Measurements from ENCODE around the gene PPP1R27.
"Not testable (repeated sequence)": the region's sequence is repeated elsewhere in the genome, so short reads cannot be mapped to it uniquely, and the experiment has no call there.

PPP1R27 gene

GRCh38 chr17:81840826-81841778 lies 6.3 kb upstream of the PPP1R27 start:
- TF ChIP-seq CTCF (IDR thresholded peaks at IDR 0.05; ENCODE audit: low read depth, low read length): no peak
- TF ChIP-seq, protein P1, sequence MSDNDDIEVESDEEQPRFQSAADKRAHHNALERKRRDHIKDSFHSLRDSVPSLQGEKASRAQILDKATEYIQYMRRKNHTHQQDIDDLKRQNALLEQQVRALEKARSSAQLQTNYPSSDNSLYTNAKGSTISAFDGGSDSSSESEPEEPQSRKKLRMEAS (IDR thresholded peaks at IDR 0.05; ENCODE audit: low read depth, low read length): peak; percentile 75; the same call in 1 of the 2 replicates
- peak; percentile 31 for TF ChIP-seq POLR2A (IDR thresholded peaks at IDR 0.05; ENCODE audit: extremely low read depth, insufficient read length)
- no peak; the same call in 1 of the 2 replicates for TF ChIP-seq MYC (IDR thresholded peaks at IDR 0.05; ENCODE audit: low read depth, low read length)
- H3K4me3 ChIP-seq (ENCODE audit: low read depth, low read length): peak overlapping the region; percentile 54
- peak; percentile 92 for DNase-seq (ENCODE audit: low read depth)

DNA sequence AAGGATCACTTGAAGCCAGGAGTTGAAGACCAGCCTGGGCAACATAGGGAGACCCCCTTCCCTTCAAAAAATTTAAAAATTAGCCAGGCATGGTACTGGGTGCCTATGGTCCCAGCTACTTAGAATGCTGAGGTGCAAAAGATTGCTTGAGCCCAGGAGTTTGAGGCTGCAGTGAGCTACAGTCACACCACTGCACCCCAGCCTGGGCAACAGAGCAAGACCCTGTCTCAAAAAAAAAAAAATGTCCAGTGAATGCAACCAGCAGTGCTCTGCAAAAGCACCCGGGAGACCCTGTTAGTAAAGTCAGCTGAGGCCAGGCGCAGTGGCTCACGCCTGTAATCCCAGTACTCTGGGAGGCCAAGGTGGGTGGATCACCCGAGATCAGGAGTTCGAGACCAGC lies 5.2 kb upstream of the PPP1R27 start:
- H3K4me3 ChIP-seq (ENCODE audit: low read depth, low read length); DNase-seq (ENCODE audit: low read depth): not testable (repeated sequence)

- DNase-seq (ENCODE audit: low read depth): no peak
- no peak overlapping the region for H3K4me3 ChIP-seq (ENCODE audit: low read depth, low read length)
- no peak for TF ChIP-seq CTCF (IDR thresholded peaks at IDR 0.05; ENCODE audit: low read depth, low read length)
These were observed 4.5 kb upstream of the PPP1R27 start for GRCh38 chr17:81839301-81839700.

DNA sequence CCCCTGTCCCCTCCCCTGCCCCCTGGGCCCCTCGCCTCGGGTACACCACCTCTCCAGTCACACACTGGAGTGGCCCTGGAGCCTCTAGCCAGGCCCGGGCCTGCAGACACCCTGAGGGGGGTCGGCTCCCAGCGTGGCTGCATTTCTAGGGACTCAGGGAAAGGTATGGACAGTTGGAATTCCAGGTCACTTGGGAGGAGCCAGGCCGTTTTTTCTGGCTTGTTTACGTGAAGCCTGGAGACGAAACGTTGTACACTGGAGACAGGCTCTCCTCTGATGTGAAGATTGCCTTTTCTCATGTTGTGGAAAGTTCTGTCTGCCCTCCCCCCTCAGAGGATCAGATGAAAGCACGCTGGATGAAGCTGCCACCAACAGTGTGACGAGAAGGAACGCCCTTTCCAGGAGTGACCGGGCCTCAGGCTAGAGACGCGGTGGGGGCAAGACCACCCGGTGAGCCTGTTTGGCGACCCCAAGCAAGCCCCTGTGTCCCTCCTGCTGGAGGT lies 4.0 kb upstream of the PPP1R27 start:
- no peak for DNase-seq (ENCODE audit: low read depth)
- TF ChIP-seq POLR2A (IDR thresholded peaks at IDR 0.05; ENCODE audit: extremely low read depth, insufficient read length) (no peak), CTCF (IDR thresholded peaks at IDR 0.05; ENCODE audit: low read depth, low read length) (no peak), MYC (IDR thresholded peaks at IDR 0.05; ENCODE audit: low read depth, low read length) (no peak)
- TF ChIP-seq, protein P1 (IDR thresholded peaks at IDR 0.05; ENCODE audit: low read depth, low read length): no peak

GRCh38 chr17:81837641-81838040 lies 2.8 kb upstream of the PPP1R27 start:
- DNase-seq (ENCODE audit: low read depth): peak; percentile 99
- TF ChIP-seq CTCF (IDR thresholded peaks at IDR 0.05; ENCODE audit: low read depth, low read length) (no peak), MYC (IDR thresholded peaks at IDR 0.05; ENCODE audit: low read depth, low read length) (peak; percentile 94), POLR2A (IDR thresholded peaks at IDR 0.05; ENCODE audit: extremely low read depth, insufficient read length) (peak; percentile 58)
- TF ChIP-seq, protein P1 (IDR thresholded peaks at IDR 0.05; ENCODE audit: low read depth, low read length): peak; percentile 84
- no peak overlapping the region for H3K4me3 ChIP-seq (ENCODE audit: low read depth, low read length)

More for the DNA sequence above, 4.0 kb upstream of the PPP1R27 start:
- no peak overlapping the region for H3K4me3 ChIP-seq (ENCODE audit: low read depth, low read length)

DNA sequence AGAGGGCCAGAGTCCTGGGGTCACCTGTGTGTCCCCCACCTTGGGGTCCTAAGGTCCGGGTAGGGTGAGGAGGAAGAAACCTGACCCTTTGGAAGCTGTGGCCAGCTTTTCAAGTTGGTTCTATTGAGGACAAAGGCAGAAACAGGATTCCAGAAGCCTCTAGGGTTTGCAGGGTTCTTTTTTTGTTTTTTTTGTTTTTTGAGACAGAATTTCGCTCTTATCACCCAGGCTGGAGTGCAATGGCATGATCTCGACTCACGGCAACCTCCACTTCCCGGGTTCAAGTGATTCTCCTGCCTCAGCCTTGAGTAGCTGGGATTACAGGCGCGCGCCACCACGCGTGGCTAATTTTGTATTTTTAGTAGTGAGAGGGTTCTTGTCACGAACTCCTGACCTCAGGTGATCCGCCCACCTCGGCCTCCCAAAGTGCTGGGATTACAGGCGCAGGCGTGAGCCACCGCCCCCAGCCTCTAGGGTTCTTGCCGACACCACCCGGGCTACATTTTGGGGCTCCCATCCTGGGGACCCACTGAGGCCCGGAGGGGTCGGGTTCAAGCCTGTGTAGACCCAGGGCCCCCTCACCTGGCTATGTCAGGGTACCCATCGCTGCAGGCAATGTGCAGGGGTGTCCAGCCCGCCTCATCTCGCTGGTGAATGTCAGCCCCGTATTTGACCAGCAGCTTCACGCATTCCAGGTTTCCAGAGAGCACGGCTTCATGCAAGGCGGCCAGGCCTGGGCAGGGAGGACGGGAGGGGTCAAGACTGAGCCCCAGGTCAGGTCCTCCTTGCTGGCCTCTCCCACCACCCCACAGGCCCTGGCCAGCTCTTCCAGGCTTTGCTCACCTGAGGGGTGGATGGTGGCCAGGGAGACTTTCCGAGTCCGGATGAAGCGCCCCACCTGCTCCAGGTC lies 674 bp downstream of the PPP1R27 start:
- H3K4me3 ChIP-seq (ENCODE audit: low read depth, low read length): peak overlapping the region; percentile 62
- DNase-seq (ENCODE audit: low read depth): no peak
- TF ChIP-seq, protein P1 (IDR thresholded peaks at IDR 0.05; ENCODE audit: low read depth, low read length): no peak
- TF ChIP-seq MYC (IDR thresholded peaks at IDR 0.05; ENCODE audit: low read depth, low read length) (no peak), POLR2A (IDR thresholded peaks at IDR 0.05; ENCODE audit: extremely low read depth, insufficient read length) (no peak), CTCF (IDR thresholded peaks at IDR 0.05; ENCODE audit: low read depth, low read length) (no peak)
